ENCODE measurements around the gene MYL4.

DNA sequence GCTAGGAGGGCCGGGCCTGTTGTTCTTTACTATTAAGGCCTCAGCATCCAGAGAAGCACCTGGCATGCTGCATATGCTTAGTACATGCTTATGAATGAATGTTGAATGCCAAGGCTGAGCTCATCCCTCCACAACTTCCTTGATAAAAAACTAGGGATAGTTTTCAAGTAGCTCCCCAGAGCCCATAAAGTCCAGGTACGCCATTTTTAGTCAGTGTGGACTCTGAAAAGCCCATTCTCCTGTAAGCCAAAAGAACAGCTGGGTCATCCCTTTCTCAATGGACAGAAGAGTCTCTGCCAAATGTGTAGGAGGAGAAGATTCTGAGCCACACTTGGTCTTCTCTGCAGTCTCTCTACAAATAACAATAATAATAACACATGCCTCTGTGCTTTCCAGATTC is 35.5 kb downstream of the MYL4 start:
- TF ChIP-seq, protein P1, sequence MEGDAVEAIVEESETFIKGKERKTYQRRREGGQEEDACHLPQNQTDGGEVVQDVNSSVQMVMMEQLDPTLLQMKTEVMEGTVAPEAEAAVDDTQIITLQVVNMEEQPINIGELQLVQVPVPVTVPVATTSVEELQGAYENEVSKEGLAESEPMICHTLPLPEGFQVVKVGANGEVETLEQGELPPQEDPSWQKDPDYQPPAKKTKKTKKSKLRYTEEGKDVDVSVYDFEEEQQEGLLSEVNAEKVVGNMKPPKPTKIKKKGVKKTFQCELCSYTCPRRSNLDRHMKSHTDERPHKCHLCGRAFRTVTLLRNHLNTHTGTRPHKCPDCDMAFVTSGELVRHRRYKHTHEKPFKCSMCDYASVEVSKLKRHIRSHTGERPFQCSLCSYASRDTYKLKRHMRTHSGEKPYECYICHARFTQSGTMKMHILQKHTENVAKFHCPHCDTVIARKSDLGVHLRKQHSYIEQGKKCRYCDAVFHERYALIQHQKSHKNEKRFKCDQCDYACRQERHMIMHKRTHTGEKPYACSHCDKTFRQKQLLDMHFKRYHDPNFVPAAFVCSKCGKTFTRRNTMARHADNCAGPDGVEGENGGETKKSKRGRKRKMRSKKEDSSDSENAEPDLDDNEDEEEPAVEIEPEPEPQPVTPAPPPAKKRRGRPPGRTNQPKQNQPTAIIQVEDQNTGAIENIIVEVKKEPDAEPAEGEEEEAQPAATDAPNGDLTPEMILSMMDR (IDR thresholded peaks at IDR 0.05) = no peak
- no peak for TF ChIP-seq POLR2A (IDR thresholded peaks at IDR 0.05)

Measured in thyroid gland (tissue), 4 donors.